Activated CD8-positive, alpha-beta memory T cell treated with anti-CD3 and anti-CD28 coated beads, Interleukin-2, amount 10 ng/mL, durations not matched to agents 7 days and 5 days (primary cell): ENCODE data around the gene SELENOS. TPM values are rescaled to one million over a fixed set of nuclear protein-coding genes. Genes with fewer than 3 reads are reported as not detected.

Source experiments
- ATAC-seq: fragments of 150-1000 bp; cut with Tn5 transposase; one replicate; pipeline ENCODE4 v1.10.0; 2021; ENCODE audit warnings: moderate library complexity
- CTCF ChIA-PET: fragments of 350-600 bp; sonication (Branson Sonifier 250); formaldehyde crosslinking; loops from one replicate; lab custom pipeline; 2021; ENCODE audit warnings: antibody characterized with exemption; lab: Charles Lee
- DNase-seq: peaks from one replicate; pipeline ENCODE4 v3.0.0-alpha.2; 2020
- H3K27ac Mint-ChIP-seq: one replicate; pipeline ENCODE4 v1.8.0; 2021; ENCODE audit warnings: mild to moderate bottlenecking, mixed read lengths
- H3K27me3 Mint-ChIP-seq: one replicate; pipeline ENCODE4 v1.8.0; 2021; ENCODE audit warnings: mixed read lengths
- H3K36me3 Mint-ChIP-seq: one replicate; pipeline ENCODE4 v1.8.0; 2021; ENCODE audit warnings: mild to moderate bottlenecking, mixed read lengths
- H3K4me1 Mint-ChIP-seq: one replicate; pipeline ENCODE4 v1.8.0; 2021; ENCODE audit warnings: mixed read lengths
- H3K4me3 Mint-ChIP-seq: one replicate; pipeline ENCODE4 v1.8.0; 2021; ENCODE audit warnings: mild to moderate bottlenecking, moderate library complexity, mixed read lengths
- H3K9me3 Mint-ChIP-seq: one replicate; pipeline ENCODE4 v1.8.0; 2022; ENCODE audit warnings: low read depth, mixed read lengths
- total RNA-seq, 2 experiments: library from RNA; stranded (reverse); gene quantifications; one replicate each; pipeline ENCODE4 v1.2.3, GENCODE V29; 2021

Gene SELENOS
- total RNA-seq, 2 experiments from 2014 or later, result 33.1 to 49.0 TPM

GRCh38 chr15:101248274-101248673 lies 29.0 kb downstream of the SELENOS start:
- Mint-ChIP-seq H3K4me3 (peak overlapping the region; percentile 25), H3K36me3 (peaks cover 51% of the 10 kb centered on the region), H3K27ac (peak overlapping the region; percentile 19), H3K4me1 (peaks cover 78% of the 10 kb centered on the region), H3K27me3 (no peaks in the 10 kb centered on the region), H3K9me3 (no peaks in the 10 kb centered on the region)
- DNase-seq, result no peak
- CTCF ChIA-PET, result interaction anchor here (0.9 to 20.8 kb wide), 9 partner anchors 7 to 242 kb away, joined by 3 to 244 read pairs (median 3); partner anchors contain the start of gene CHSY1
- ATAC-seq, result no peak

GRCh38 chr15:101246824-101247745 lies 30.2 kb downstream of the SELENOS start:
- CTCF ChIA-PET, result interaction anchor here (0.9 to 20.8 kb wide), 12 partner anchors 8 to 240 kb away, joined by 3 to 244 read pairs (median 3); partner anchors contain the start of gene CHSY1
- Mint-ChIP-seq H3K4me1 (peaks cover 80% of the 10 kb centered on the region), H3K4me3 (peak overlapping the region; percentile 62), H3K27me3 (no peaks in the 10 kb centered on the region), H3K36me3 (peaks cover 54% of the 10 kb centered on the region), H3K27ac (peak overlapping the region; percentile 77), H3K9me3 (no peaks in the 10 kb centered on the region)
- ATAC-seq (no peak), DNase-seq (no peak)

- no peaks in the 10 kb centered on the region for H3K27me3 Mint-ChIP-seq
- CTCF ChIA-PET, result interaction anchor here (1.0 to 20.8 kb wide), 7 partner anchors 9 to 238 kb away, joined by 3 to 244 read pairs (median 6); partner anchors contain the start of gene CHSY1
- no peaks in the 10 kb centered on the region for H3K9me3 Mint-ChIP-seq
- H3K36me3 Mint-ChIP-seq, result peaks cover 57% of the 10 kb centered on the region
- peaks cover 86% of the 10 kb centered on the region for H3K4me1 Mint-ChIP-seq
- H3K27ac Mint-ChIP-seq, result peak overlapping the region; percentile 77
- no peak for ATAC-seq
- no peak for DNase-seq
- H3K4me3 Mint-ChIP-seq, result peak overlapping the region; percentile 62
These were observed 30.9 kb downstream of the SELENOS start for GRCh38 chr15:101246391-101246790.

- peaks cover 51% of the 10 kb centered on the region for H3K36me3 Mint-ChIP-seq
- no peak for ATAC-seq
- peak overlapping the region; percentile 91 for H3K27ac Mint-ChIP-seq
- CTCF ChIA-PET, result interaction anchor here (1.0 to 20.8 kb wide), 10 partner anchors 10 to 237 kb away, joined by 3 to 244 read pairs (median 4); partner anchors contain the start of gene CHSY1
- no peak for DNase-seq
- peak overlapping the region; percentile 62 for H3K4me3 Mint-ChIP-seq
- no peaks in the 10 kb centered on the region for H3K9me3 Mint-ChIP-seq
- H3K4me1 Mint-ChIP-seq, result peaks cover 94% of the 10 kb centered on the region
- H3K27me3 Mint-ChIP-seq, result no peaks in the 10 kb centered on the region
These were observed 32.2 kb downstream of the SELENOS start for GRCh38 chr15:101244889-101245668.

- Mint-ChIP-seq H3K36me3 (peaks cover 46% of the 10 kb centered on the region), H3K4me3 (peak overlapping the region; percentile 62), H3K9me3 (no peaks in the 10 kb centered on the region), H3K27me3 (no peaks in the 10 kb centered on the region), H3K4me1 (peaks cover 95% of the 10 kb centered on the region), H3K27ac (peak overlapping the region; percentile 91)
- ATAC-seq (no peak), DNase-seq (no peak)
- CTCF ChIA-PET, result interaction anchor here (0.6 to 20.8 kb wide), 12 partner anchors 11 to 236 kb away, joined by 3 to 244 read pairs (median 6); partner anchors contain the start of gene CHSY1
These were observed 33.1 kb downstream of the SELENOS start for GRCh38 chr15:101244036-101244781.

GRCh38 chr15:101243420-101243819 lies 33.9 kb downstream of the SELENOS start:
- Mint-ChIP-seq H3K4me3 (peak overlapping the region; percentile 62), H3K36me3 (peaks cover 50% of the 10 kb centered on the region)
- CTCF ChIA-PET, result interaction anchor here (0.9 to 20.8 kb wide), 10 partner anchors 12 to 235 kb away, joined by 4 to 244 read pairs (median 11); partner anchors contain the start of gene CHSY1

GRCh38 chr15:101242999-101243336 lies 34.3 kb downstream of the SELENOS start:
- Mint-ChIP-seq H3K27ac (peak overlapping the region; percentile 91), H3K27me3 (no peaks in the 10 kb centered on the region), H3K36me3 (peaks cover 51% of the 10 kb centered on the region), H3K9me3 (no peaks in the 10 kb centered on the region), H3K4me1 (peaks cover 96% of the 10 kb centered on the region), H3K4me3 (peak overlapping the region; percentile 62)
- CTCF ChIA-PET, result interaction anchor here (0.9 to 20.8 kb wide), 12 partner anchors 12 to 235 kb away, joined by 3 to 244 read pairs (median 8); partner anchors contain the start of gene CHSY1
- DNase-seq (no peak), ATAC-seq (no peak)

More at GRCh38 chr15:101243420-101243819, 33.9 kb downstream of the SELENOS start:
- Mint-ChIP-seq H3K27ac (peak overlapping the region; percentile 91), H3K9me3 (no peaks in the 10 kb centered on the region), H3K4me1 (peaks cover 96% of the 10 kb centered on the region), H3K27me3 (no peaks in the 10 kb centered on the region)
- DNase-seq (no peak), ATAC-seq (no peak)

GRCh38 chr15:101242160-101242998 lies 34.9 kb downstream of the SELENOS start:
- Mint-ChIP-seq H3K4me3 (peak overlapping the region; percentile 62), H3K36me3 (peaks cover 54% of the 10 kb centered on the region), H3K27me3 (no peaks in the 10 kb centered on the region), H3K9me3 (no peaks in the 10 kb centered on the region), H3K27ac (peak overlapping the region; percentile 91), H3K4me1 (peaks cover 94% of the 10 kb centered on the region)
- DNase-seq (peak; percentile 91), ATAC-seq (peak; percentile 78)
- CTCF ChIA-PET, result interaction anchor here (0.9 to 20.8 kb wide), 14 partner anchors 8 to 234 kb away, joined by 3 to 244 read pairs (median 6); partner anchors contain the start of gene CHSY1

GRCh38 chr15:101240358-101240757 lies 36.9 kb downstream of the SELENOS start:
- CTCF ChIA-PET, result interaction anchor here (0.7 to 20.8 kb wide), 14 partner anchors 9 to 232 kb away, joined by 3 to 244 read pairs (median 4); partner anchors contain the start of gene CHSY1
- Mint-ChIP-seq H3K36me3 (peaks cover 49% of the 10 kb centered on the region), H3K27ac (peak overlapping the region; percentile 91), H3K4me1 (peaks cover 85% of the 10 kb centered on the region), H3K9me3 (no peaks in the 10 kb centered on the region), H3K27me3 (no peaks in the 10 kb centered on the region), H3K4me3 (peak overlapping the region; percentile 60)
- ATAC-seq (no peak), DNase-seq (no peak)

- CTCF ChIA-PET, result interaction anchor here (0.7 to 20.8 kb wide), 11 partner anchors 15 to 231 kb away, joined by 3 to 244 read pairs (median 4); partner anchors contain the start of gene CHSY1
- Mint-ChIP-seq H3K4me3 (peak overlapping the region; percentile 60), H3K36me3 (peaks cover 50% of the 10 kb centered on the region), H3K27me3 (no peaks in the 10 kb centered on the region), H3K27ac (peak overlapping the region; percentile 91), H3K9me3 (no peaks in the 10 kb centered on the region), H3K4me1 (peaks cover 81% of the 10 kb centered on the region)
- ATAC-seq, result peak; percentile 18
- DNase-seq, result no peak
These were observed 37.6 kb downstream of the SELENOS start for GRCh38 chr15:101239724-101240136.

- H3K4me1 Mint-ChIP-seq, result peaks cover 75% of the 10 kb centered on the region
- peak overlapping the region; percentile 52 for H3K27ac Mint-ChIP-seq
- H3K9me3 Mint-ChIP-seq, result no peaks in the 10 kb centered on the region
- H3K27me3 Mint-ChIP-seq, result no peaks in the 10 kb centered on the region
- DNase-seq (no peak), ATAC-seq (no peak)
- H3K36me3 Mint-ChIP-seq, result peaks cover 59% of the 10 kb centered on the region
- CTCF ChIA-PET, result no interaction called here
- H3K4me3 Mint-ChIP-seq, result no peak overlapping the region
These were observed 40.0 kb downstream of the SELENOS start for GRCh38 chr15:101237251-101237650.
